ENCODE results near the gene CLTCL1.

Gene CLTCL1

DNA sequence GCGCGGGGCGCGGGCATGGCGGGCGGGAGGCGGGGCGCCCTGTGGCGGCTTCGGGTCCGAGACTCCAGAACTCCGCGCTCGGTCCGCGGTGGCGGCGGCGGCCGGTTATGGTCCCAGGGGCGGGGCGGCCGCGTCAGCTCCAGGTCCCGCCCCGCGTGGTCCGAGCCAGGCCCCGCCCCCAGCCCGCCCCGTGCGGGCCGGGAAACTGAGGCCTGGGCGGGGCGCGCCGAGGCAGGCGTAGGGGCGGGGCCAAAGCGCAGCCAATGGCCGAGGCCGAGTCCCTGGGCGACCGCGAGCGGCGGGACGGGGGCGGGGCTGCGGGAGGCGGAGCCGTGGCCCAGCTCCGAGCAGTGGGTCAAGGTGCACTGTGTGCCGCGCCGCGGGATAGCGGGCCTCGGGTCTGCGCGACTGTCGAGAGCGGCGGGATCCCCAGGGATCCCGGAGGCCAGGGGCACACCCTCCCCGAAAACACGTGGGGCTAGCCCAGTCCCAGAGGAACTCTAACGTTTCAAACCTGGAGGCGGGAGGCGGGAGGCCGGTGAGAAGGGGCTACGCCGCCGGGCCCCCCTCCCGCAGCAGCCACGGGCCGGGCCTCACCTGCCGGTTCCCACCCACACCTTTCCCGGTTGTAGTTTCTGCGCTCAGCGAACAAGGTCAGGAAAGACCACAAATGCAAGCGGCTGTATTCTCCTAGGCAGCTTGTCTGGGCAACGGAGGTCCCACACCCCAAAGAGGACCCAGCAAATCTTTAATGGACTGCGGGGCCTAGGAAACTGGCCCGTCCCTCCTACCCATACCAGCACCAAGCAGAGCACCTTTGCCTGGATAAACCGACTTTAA is 112.6 kb downstream of the CLTCL1 start, which contains the start of gene SLC25A1:
SLC25A1 (minus strand) TSS at position 80 of the 840 bp plus-strand sequence; CDS start at position 17, 63 bp downstream.
- H3K36me3 ChIP-seq (ENCODE audit: control insufficient read depth, insufficient read depth, low read length) = no peaks in the 10 kb centered on the region
- H3K4me2 ChIP-seq (ENCODE audit: low read length) = peak within 1 kb of the TSS; percentile 95
- no peaks in the 10 kb centered on the region for H3K4me1 ChIP-seq
- H3K4me3 ChIP-seq (ENCODE audit: low read depth, low read length) = peak within 1 kb of the TSS; percentile 70
- peak within 1 kb of the TSS; percentile 84 for H2AFZ ChIP-seq
- H3K27me3 ChIP-seq (ENCODE audit: control insufficient read depth, insufficient read depth, low read length) = no peaks in the 10 kb centered on the region
- no peaks in the 10 kb centered on the region for H3K79me2 ChIP-seq
- H3K9me3 ChIP-seq (ENCODE audit: control insufficient read depth, low read length) = no peaks in the 10 kb centered on the region
- H3K27ac ChIP-seq = peak within 1 kb of the TSS; percentile 63
- H3K9ac ChIP-seq = peak within 1 kb of the TSS; percentile 28
- TF ChIP-seq, protein P1, sequence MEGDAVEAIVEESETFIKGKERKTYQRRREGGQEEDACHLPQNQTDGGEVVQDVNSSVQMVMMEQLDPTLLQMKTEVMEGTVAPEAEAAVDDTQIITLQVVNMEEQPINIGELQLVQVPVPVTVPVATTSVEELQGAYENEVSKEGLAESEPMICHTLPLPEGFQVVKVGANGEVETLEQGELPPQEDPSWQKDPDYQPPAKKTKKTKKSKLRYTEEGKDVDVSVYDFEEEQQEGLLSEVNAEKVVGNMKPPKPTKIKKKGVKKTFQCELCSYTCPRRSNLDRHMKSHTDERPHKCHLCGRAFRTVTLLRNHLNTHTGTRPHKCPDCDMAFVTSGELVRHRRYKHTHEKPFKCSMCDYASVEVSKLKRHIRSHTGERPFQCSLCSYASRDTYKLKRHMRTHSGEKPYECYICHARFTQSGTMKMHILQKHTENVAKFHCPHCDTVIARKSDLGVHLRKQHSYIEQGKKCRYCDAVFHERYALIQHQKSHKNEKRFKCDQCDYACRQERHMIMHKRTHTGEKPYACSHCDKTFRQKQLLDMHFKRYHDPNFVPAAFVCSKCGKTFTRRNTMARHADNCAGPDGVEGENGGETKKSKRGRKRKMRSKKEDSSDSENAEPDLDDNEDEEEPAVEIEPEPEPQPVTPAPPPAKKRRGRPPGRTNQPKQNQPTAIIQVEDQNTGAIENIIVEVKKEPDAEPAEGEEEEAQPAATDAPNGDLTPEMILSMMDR (IDR thresholded peaks at IDR 0.05) = no peak

DNA sequence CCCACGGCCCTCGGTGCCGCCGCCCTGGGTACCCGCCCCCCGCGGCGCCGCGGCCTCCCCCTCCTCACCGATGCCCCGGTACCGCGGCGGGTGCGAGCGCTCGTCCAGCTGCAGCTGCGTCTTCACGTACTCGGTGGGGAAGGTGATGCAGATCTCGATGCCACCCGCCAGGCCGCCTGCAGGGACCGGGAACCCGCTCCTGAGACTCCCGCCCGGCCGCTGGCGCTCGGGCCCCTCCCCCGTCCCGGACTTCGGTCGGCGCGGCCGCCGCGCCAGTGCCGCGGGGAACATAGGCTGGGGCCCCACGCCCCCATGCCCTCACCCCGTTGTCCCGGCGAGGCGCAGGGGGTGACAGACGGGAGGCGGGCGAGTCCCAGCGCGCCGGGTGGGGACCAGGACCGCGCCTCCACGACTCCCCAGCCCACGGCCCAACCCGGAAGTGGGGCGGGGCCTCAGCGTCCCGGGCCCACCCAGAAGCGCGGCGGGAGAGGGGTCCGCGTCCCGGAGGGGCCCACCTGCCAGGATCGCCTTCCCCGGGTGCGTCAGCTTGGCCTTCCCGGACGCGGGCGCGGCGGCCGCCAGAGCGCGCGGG is 113.4 kb downstream of the CLTCL1 start:
- Histone ChIP-seq H3K9ac (peak overlapping the region; percentile 28), H3K4me2 (ENCODE audit: low read length) (peak overlapping the region; percentile 81), H3K27me3 (ENCODE audit: control insufficient read depth, insufficient read depth, low read length) (no peaks in the 10 kb centered on the region), H2AFZ (peak overlapping the region; percentile 73), H3K9me3 (ENCODE audit: control insufficient read depth, low read length) (no peaks in the 10 kb centered on the region), H3K4me3 (ENCODE audit: low read depth, low read length) (peak overlapping the region; percentile 70), H3K36me3 (ENCODE audit: control insufficient read depth, insufficient read depth, low read length) (no peaks in the 10 kb centered on the region), H3K4me1 (no peaks in the 10 kb centered on the region), H3K79me2 (no peaks in the 10 kb centered on the region), H3K27ac (peak overlapping the region; percentile 63)
- TF ChIP-seq, protein P1 (IDR thresholded peaks at IDR 0.05) = no peak

DNA sequence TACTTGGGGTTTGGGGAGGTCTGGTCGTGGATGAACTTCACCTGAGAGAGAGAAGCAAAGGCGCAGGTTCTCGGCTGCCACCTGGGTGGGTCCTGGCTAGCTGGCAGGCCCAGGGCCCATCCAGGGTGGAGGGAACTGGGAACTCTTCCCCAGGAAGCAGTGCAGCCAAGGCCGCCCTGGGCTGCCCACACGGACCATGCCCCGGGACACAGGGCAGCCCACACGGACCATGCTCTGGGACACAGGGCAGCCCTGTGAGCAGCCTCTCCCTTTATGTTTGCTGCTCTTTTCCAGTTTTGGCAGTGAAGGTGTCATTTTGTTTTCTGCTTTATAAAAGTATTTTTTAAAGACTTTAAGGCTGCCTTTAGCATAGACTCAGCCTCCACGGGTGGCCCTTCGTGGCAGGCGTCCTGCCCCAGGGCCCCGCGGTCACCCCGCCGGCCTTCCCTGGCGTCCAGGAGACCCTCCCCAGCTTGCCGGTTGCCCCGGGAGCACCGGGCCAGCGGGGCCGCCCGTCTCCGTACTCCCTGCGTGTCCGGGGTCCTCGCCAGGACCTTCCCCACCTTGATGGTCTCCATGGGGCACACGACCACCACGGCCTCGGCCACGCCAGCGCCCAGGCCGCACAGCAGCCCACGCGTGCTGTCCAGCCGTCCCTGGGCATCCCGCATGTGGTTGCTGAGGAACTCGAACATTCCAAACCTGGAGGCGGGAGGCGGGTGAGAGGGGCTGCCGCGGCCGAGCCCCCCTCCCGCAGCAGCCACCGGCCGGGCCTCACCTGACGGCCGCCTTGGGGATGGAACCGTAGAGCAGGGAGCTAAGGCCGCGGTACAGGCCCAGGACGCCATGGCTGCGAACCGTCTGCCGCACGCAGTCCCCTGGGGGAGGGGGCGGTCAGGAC is 114.1 kb downstream of the CLTCL1 start:
- no peak overlapping the region for H3K27ac ChIP-seq
- no peaks in the 10 kb centered on the region for H3K36me3 ChIP-seq (ENCODE audit: control insufficient read depth, insufficient read depth, low read length)
- no peaks in the 10 kb centered on the region for H3K4me1 ChIP-seq
- H3K4me2 ChIP-seq (ENCODE audit: low read length) = peak overlapping the region; percentile 81
- H3K27me3 ChIP-seq (ENCODE audit: control insufficient read depth, insufficient read depth, low read length) = no peaks in the 10 kb centered on the region
- H2AFZ ChIP-seq = peak overlapping the region; percentile 73
- TF ChIP-seq, protein P1 (IDR thresholded peaks at IDR 0.05) = no peak
- no peaks in the 10 kb centered on the region for H3K79me2 ChIP-seq
- H3K4me3 ChIP-seq (ENCODE audit: low read depth, low read length) = peak overlapping the region; percentile 70
- H3K9ac ChIP-seq = no peak overlapping the region
- H3K9me3 ChIP-seq (ENCODE audit: control insufficient read depth, low read length) = no peaks in the 10 kb centered on the region

DNA sequence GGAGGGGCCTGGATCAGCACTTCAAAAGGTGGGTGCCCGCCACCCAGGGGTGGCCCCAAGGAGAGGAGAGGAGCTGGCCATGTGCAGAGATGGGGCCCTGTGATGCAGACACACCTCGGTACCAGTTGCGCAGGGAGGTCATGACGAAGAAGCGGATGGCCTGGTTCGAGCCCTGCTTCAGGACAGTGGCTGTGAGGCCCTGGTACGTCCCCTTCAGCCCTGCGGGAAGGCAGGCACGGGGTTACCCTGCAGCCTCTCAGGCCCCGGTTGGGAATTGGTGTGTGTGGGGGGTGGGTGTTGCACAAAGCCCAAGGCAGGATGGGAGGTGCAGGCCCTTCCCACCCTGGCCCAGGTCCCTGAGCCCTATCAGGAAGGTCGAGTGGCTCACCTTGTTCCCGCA is 114.8 kb downstream of the CLTCL1 start:
- H2AFZ ChIP-seq = no peak overlapping the region
- H3K36me3 ChIP-seq (ENCODE audit: control insufficient read depth, insufficient read depth, low read length) = no peaks in the 10 kb centered on the region
- no peaks in the 10 kb centered on the region for H3K79me2 ChIP-seq
- H3K27me3 ChIP-seq (ENCODE audit: control insufficient read depth, insufficient read depth, low read length) = no peaks in the 10 kb centered on the region
- H3K9ac ChIP-seq = no peak overlapping the region
- no peaks in the 10 kb centered on the region for H3K4me1 ChIP-seq
- no peaks in the 10 kb centered on the region for H3K9me3 ChIP-seq (ENCODE audit: control insufficient read depth, low read length)
- TF ChIP-seq, protein P1 (IDR thresholded peaks at IDR 0.05) = no peak
- no peak overlapping the region for H3K4me3 ChIP-seq (ENCODE audit: low read depth, low read length)
- H3K27ac ChIP-seq = no peak overlapping the region
- no peak overlapping the region for H3K4me2 ChIP-seq (ENCODE audit: low read length)
